IPS-NIHi7 (cell line): ENCODE data around the gene ADAM12.
A peak's percentile ranks its signal among the peaks of the same experiment; 100 is the strongest.
"Not testable (repeated sequence)": the region's sequence is repeated elsewhere in the genome, so short reads cannot be mapped to it uniquely, and the experiment has no call there.

Source experiments
- DNase-seq: peaks from one replicate; pipeline ENCODE4 v3.0.0; 2012; ENCODE audit warnings: mixed read lengths; ENCODE audit errors: extremely low spot score

ADAM12 gene

GRCh38 chr10:126175641-126176262 lies 212.5 kb downstream of the ADAM12 start:
- no peak for DNase-seq

DNA sequence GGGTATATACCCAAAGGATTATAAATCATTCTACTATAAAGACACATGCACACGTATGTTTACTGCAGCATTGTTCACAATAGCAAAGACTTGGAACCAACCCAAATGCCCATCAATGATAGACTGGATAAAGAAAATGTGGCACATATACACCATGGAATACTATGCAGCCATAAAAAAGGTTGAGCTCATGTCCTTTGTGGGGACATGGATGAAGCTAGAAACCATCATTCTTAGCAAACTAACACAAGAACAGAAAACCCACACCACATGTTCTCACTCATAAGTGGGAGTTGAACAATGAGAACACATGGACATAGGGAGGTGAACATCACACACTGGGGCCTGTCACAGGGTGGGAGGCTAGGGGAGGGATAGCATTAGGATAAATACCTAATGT lies 215.5 kb downstream of the ADAM12 start:
- DNase-seq = not testable (repeated sequence)

GRCh38 chr10:126171555-126171954 lies 216.7 kb downstream of the ADAM12 start:
- no peak for DNase-seq

GRCh38 chr10:126170776-126171175 lies 217.5 kb downstream of the ADAM12 start:
- DNase-seq = no peak

DNA sequence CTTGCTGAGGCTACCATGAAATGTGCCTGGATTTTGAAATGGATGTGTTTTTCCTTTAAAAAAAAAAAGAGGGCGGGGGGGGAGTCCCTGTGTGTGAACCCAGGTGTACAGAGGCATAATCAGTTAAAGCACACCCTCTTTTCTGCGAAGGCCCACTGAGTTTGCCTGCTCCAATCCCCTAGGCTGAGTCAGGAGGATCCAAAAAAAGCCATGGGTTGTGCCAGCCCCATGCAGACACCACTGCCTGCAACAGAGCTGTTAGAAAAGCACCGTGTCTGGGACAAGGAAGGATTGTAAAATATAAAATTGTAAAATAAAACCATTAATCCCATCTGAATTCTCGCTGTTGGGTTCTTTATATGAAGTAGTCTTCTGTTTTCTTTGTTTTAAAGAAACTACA lies 217.9 kb downstream of the ADAM12 start:
- no peak for DNase-seq

- DNase-seq = no peak
Observed at GRCh38 chr10:126169899-126170298, 218.4 kb downstream of the ADAM12 start.

DNA sequence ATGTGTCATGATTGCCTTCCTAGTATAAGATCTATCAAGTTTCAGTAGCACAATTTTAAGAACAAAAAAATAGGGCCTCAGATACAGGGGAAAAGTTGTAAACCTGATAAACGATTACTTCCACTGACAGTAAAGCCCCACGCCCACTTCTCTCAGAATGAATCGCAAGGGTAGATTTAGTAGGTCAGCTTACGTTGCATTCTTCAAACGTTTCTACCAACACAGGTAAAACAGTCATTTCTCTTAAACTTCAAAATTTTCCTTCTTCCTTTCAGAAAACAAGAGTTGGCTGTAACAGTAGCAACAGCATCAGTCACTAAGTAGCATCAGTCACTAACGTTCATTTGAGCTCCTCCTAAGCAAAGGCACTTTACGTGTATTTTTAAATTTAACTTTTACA lies 221.5 kb downstream of the ADAM12 start:
- no peak for DNase-seq

GRCh38 chr10:126165874-126166273 lies 222.4 kb downstream of the ADAM12 start:
- DNase-seq = no peak

DNA sequence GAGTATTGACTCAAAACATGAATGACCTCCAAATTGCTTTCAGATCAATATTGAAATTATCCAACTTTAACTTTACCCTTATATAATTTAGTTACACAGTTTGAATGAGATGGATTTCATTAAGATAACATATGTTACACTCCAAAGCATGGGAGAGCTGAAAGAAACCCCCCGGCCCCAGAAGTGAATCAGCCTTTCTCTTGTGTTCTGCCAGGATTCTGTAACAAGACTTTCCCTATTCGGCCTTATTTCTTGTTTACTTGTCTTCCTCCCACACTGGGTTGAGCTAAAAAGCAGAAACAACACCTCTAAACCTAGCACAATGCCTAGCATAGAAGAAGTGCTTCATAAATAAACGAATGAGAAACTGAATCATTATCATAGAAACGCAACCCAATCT lies 224.8 kb downstream of the ADAM12 start:
- no peak for DNase-seq

- no peak for DNase-seq
Observed at GRCh38 chr10:126161691-126162090, 226.6 kb downstream of the ADAM12 start.

- DNase-seq = peak; percentile 39
Observed at GRCh38 chr10:126160971-126161630, 227.2 kb downstream of the ADAM12 start.

GRCh38 chr10:126160571-126160970 lies 227.7 kb downstream of the ADAM12 start:
- peak; percentile 39 for DNase-seq

GRCh38 chr10:126158133-126158892 lies 230.0 kb downstream of the ADAM12 start:
- no peak for DNase-seq

DNA sequence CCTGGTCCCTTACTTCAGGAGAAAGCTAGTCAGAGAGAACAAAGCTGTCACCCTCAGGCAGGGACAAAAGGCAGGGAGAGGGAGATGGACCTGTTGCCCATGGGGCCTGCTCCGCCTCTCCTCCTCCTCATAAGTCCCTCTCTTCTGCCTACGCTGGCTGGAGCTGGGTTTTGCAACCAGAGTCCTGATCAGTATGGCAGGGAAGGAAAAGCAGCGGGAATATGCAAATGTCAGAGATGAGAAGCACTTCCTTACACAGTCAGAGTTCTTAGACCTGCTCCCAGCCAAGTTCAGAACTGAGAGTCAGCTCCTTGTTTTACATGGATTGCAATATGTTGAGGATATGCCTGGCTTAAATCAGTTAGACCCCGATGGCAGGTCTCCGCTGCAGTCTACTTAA lies 231.1 kb downstream of the ADAM12 start:
- DNase-seq = no peak

GRCh38 chr10:126156503-126156902 lies 231.8 kb downstream of the ADAM12 start:
- no peak for DNase-seq

- no peak for DNase-seq
Observed at GRCh38 chr10:126156012-126156411, 232.3 kb downstream of the ADAM12 start.

- DNase-seq = no peak
Observed at GRCh38 chr10:126155528-126155927, 232.7 kb downstream of the ADAM12 start.

DNA sequence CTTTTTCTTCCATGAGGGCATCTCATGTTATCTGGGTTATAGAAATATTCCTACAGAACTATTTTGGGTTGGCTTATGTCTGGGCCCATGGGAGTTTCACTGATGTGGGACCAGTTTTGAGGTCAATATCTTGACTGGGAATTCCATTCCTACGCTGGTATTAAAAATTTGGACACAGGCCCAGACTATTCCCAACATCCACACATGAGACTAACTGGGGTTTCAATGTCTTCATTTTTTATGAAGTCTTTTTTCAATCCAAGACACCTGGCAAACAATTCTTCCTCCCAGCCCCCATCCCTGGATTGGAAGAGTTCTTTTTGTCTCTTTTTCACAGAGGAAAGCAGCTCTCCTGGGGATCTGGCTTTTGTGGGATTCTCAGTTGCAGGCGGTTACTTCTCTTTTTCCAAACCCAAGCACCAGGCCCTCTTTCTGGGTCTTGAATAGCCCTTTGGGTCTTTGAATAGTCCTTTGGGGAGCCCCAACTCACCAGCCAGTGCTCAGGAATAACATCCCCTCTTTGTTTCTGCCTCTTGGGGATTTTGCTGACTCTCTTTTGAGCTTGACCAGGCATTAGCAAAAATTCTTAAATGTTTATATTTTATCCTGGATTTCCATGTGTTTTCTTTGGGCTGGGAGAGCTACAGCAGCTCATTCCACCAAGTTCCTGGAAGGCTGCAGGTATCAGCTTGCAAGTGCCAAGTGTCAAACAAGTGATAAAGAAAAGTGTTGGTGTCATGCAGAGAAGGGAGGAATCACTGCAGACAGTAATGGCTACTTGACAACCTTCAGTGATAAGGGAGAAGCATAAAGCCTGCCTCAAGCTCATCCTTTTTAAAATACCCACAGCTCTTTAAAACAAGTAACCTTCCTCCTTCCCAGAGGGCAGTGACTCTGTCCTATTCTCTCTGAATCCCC lies 234.3 kb downstream of the ADAM12 start:
- peak; percentile 41 for DNase-seq

GRCh38 chr10:126147866-126148587 lies 240.2 kb downstream of the ADAM12 start:
- no peak for DNase-seq

GRCh38 chr10:126146771-126147170 lies 241.5 kb downstream of the ADAM12 start:
- DNase-seq = no peak

- no peak for DNase-seq
Observed at GRCh38 chr10:126143117-126143516, 245.2 kb downstream of the ADAM12 start.
